ENCODE data around the gene FADS2.

The FADS2 gene

GRCh38 chr11:61827571-61828378 lies at the start of gene FADS2:
Gene FADS2, plus strand, starts transcription at chr11:61828300. Its CDS starts 91 bp downstream, at chr11:61828391.
- DNase-seq, result peak; percentile 82

GRCh38 chr11:61778357-61778886 lies 49.7 kb upstream of the FADS2 start:
- DNase-seq, result no peak

- no peak for DNase-seq
These were observed 49.0 kb upstream of the FADS2 start for GRCh38 chr11:61778920-61779650.

GRCh38 chr11:61779666-61780525 lies 48.2 kb upstream of the FADS2 start:
- DNase-seq, result no peak

- DNase-seq, result no peak
These were observed 47.4 kb upstream of the FADS2 start for GRCh38 chr11:61780581-61781162.

GRCh38 chr11:61781585-61781984 lies 46.5 kb upstream of the FADS2 start:
- DNase-seq, result no peak

- no peak for DNase-seq
These were observed 45.8 kb upstream of the FADS2 start for GRCh38 chr11:61782299-61782698.

GRCh38 chr11:61782841-61783240 lies 45.3 kb upstream of the FADS2 start:
- DNase-seq, result no peak

GRCh38 chr11:61783717-61784505 lies 44.2 kb upstream of the FADS2 start:
- DNase-seq, result peak; percentile 26

GRCh38 chr11:61784506-61784805 lies 43.6 kb upstream of the FADS2 start:
- DNase-seq, result no peak

- no peak for DNase-seq
These were observed 42.2 kb upstream of the FADS2 start for GRCh38 chr11:61785837-61786402.

GRCh38 chr11:61787928-61788491 lies 40.1 kb upstream of the FADS2 start:
- peak; percentile 57 for DNase-seq

GRCh38 chr11:61791737-61792309 lies 36.3 kb upstream of the FADS2 start:
- peak; percentile 73 for DNase-seq

- DNase-seq, result peak; percentile 88
These were observed 35.6 kb upstream of the FADS2 start, which contains the start of the genes FEN1 and TMEM258 for GRCh38 chr11:61792310-61793082. Gene FEN1, plus strand, starts transcription at chr11:61792911. Its CDS starts 2,451 bp downstream, at chr11:61795362. Gene TMEM258, minus strand, starts transcription at chr11:61792599. Its CDS starts 41 bp downstream, at chr11:61792558.

- DNase-seq, result no peak
These were observed 34.8 kb upstream of the FADS2 start for GRCh38 chr11:61793083-61793828.

GRCh38 chr11:61793829-61794204 lies 34.3 kb upstream of the FADS2 start:
- no peak for DNase-seq

GRCh38 chr11:61794579-61794978 lies 33.5 kb upstream of the FADS2 start:
- DNase-seq, result no peak

- DNase-seq, result no peak
These were observed 32.6 kb upstream of the FADS2 start for GRCh38 chr11:61795459-61795858.
